Fibroblast of mammary gland (primary cell): ENCODE results near the gene C14orf119.

ENCODE experiments used
- DNase-seq: peaks from one replicate; pipeline ENCODE4 v3.0.0-alpha.2; 2010; ENCODE audit warnings: low read depth
- H3K4me3 ChIP-seq: 2 replicates; pipeline ENCODE4 v1.5.1; 2011; ENCODE audit warnings: low read depth, mild to moderate bottlenecking, low read length, moderate library complexity; ENCODE audit not compliant: control insufficient read depth
- TF ChIP-seq, protein P1 (sequence below): conservative IDR thresholded peaks from 2 replicates; pipeline ENCODE4 v1.5.1; 2011; ENCODE audit warnings: low read depth, low read length, inconsistent platforms; ENCODE audit not compliant: control insufficient read depth, insufficient read depth

The C14orf119 gene

DNA sequence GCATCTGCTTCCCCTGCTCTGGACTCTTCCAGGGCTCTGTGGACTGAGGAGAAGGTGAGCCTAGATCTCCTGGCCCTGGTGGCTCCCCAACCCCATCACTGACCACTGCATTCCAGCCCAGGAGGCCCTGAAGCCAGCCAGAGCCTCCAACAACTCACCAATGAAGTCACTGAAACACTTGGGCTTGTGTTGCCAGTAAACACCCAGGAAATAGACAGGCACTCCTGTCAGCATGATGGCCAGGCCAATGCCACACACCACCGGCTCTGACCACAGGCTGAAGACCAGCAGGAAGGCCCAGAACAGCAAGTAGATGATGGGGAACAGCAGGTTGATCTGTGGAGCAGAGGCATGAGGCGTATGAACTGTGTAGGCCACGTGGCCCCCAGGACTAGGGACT lies 32.6 kb downstream of the C14orf119 start:
- no peak for DNase-seq
- H3K4me3 ChIP-seq: no peak overlapping the region
- TF ChIP-seq, protein P1, sequence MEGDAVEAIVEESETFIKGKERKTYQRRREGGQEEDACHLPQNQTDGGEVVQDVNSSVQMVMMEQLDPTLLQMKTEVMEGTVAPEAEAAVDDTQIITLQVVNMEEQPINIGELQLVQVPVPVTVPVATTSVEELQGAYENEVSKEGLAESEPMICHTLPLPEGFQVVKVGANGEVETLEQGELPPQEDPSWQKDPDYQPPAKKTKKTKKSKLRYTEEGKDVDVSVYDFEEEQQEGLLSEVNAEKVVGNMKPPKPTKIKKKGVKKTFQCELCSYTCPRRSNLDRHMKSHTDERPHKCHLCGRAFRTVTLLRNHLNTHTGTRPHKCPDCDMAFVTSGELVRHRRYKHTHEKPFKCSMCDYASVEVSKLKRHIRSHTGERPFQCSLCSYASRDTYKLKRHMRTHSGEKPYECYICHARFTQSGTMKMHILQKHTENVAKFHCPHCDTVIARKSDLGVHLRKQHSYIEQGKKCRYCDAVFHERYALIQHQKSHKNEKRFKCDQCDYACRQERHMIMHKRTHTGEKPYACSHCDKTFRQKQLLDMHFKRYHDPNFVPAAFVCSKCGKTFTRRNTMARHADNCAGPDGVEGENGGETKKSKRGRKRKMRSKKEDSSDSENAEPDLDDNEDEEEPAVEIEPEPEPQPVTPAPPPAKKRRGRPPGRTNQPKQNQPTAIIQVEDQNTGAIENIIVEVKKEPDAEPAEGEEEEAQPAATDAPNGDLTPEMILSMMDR: no peak

DNA sequence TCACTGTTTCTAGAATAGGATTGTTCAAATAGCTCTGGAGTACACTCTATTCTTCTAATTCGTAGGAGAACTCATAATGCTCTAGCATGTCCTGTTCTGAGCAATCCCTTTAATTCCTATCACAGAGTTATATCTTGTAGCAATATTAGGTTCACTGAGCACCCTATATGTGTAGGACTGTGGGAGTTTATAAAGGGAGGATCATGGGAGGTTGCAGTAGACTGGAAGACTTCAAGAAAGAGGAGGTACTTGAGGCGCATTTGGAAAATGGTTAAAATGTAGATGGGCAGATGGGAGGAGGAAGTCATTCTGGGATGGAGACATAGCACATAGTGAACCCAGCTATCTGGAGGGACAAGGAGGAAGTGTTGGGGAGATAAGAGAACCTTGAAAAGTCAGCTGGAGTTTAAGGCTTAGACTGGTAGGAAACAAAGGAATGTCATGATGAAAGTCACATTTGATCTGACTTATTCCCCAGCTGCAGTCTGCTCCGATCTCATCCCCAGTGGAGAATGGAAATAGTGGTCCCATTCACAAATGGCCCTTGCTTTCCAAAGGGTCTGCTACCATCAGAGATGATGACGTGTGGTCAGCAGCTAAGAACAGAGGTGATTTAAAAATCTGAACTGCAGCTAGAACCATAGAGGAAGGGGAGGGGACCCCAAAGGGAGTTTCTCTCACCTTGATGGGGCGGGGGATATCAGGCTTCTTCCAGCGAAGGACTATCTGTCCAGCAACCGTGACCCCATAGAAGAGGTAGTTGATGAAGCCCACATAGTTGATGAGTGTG lies 33.9 kb downstream of the C14orf119 start:
- no peak for DNase-seq
- TF ChIP-seq, protein P1: no peak
- no peak overlapping the region for H3K4me3 ChIP-seq

DNA sequence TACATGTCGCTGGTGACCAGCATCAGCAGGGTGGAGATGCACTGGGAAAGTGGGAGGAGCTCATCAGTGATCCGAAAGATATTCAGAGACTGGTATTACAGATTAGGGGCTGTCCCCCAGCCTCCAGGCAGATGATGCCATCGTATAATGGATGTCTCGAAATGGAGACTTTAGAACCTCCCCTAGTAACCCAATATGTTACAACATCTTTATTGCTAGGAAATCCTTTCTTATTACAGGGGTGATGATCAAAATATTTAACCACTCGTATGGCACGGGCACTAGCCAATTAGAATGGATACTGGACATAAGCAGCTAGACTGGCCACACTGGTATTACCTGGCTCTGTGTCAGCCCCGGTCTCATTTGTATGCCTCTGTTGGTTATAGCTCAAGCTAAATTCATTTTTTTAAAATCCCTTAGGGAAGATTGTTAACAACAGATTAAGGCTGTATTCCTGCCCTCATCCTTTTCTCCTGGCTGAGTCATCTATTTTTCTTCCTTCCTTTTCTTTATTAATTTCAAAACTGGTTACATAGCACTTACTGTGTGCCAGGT lies 34.5 kb downstream of the C14orf119 start:
- H3K4me3 ChIP-seq: no peak overlapping the region
- no peak for DNase-seq
- TF ChIP-seq, protein P1: no peak

DNA sequence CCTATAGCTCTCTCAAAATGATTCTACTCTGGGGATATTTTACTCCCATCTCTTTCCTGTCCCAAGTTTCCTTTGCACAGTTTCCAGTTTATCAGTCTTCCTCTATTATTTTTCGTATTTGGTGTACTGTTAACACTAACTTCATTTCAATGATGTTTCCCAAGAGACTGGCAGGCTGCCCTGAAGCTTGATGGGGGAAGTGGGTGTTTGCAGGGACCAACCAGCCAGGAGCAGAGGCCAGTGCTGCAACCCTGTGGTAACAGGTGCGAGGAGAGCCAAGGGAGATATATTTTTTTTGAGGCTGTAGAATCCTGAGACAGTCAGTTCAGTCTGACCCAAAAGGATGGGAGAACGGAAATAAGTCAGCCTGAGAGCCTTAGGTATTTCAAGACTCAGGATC lies 35.6 kb downstream of the C14orf119 start:
- no peak for DNase-seq
- H3K4me3 ChIP-seq: no peak overlapping the region
- TF ChIP-seq, protein P1: no peak

DNA sequence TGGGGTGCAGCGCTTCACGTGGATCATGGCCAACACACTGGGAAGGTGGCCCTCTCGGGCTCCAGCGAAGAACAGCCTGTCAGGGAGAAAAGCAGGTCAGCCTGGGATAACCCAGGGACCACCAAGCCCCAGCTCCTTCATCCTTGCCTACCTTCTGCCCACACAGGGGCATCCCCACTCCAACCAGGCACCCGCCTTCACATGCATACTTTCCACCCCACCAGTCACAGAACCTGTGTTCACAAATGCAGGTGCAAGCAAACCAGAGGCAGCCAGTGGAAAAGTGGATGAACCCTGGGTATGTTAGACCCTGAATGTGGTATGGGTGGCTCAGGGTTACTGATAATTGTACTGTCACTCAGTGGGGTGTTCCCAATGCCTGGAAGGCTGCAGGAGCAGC lies 36.2 kb downstream of the C14orf119 start:
- TF ChIP-seq, protein P1: no peak
- no peak overlapping the region for H3K4me3 ChIP-seq
- DNase-seq: no peak

DNA sequence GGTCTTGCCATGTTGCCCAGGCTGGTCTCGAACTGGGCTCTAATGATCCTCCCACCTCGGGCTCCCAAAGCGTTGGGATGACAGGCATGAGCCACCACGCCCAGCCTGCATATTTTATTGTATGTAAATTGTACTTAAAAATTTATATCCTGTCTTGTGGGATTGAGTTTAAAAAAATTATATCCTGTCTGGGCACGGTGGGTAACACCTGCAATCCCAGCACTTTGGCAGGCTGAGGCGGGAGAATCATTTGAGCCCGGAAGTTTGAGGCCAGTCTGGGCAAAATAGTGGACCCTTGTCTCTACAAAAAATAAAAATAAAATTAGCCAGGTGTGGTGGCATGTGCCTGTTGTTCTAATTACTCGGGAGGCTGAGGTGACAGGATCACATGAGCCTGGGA lies 37.7 kb downstream of the C14orf119 start:
- no peak overlapping the region for H3K4me3 ChIP-seq
- no peak for DNase-seq
- TF ChIP-seq, protein P1: no peak
